ENCODE measurements around the gene JAK1. TPM values are rescaled to one million over a fixed set of nuclear protein-coding genes. Genes with fewer than 3 reads are reported as not detected.

The JAK1 gene
- total RNA-seq, 4 donors from 2014 or later: 59.7 to 92.7 (median 64.1) TPM

GRCh38 chr1:64955097-64956009 is 11.0 kb downstream of the JAK1 start:
- intact Hi-C loops (cut with DNase I): no loop called here
- H3K4me3 ChIP-seq: no peak overlapping the region
- WGBS, 2 donors: 65% methylated on average over 14 of the region's 14 CpGs

GRCh38 chr1:64953241-64953640 is 13.1 kb downstream of the JAK1 start:
- 72 to 75% methylated on average over 6 of the region's 6 CpGs for WGBS, 2 donors
- TF ChIP-seq CTCF (IDR thresholded peaks at IDR 0.05): no peak
- TF ChIP-seq POLR2A (IDR thresholded peaks at IDR 0.05): no peak
- intact Hi-C loops (cut with DNase I): no loop called here

More at GRCh38 chr1:64955097-64956009, 11.0 kb downstream of the JAK1 start:
- Histone ChIP-seq H3K4me1 (peaks cover 14 to 77% (median 19%) of the 10 kb centered on the region in 3 donors), H3K27ac (no peak overlapping the region), H3K36me3 (no peaks in the 10 kb centered on the region), H3K27me3 (no peaks in the 10 kb centered on the region), H3K9me3 (no peaks in the 10 kb centered on the region)
- DNase-seq: no peak
- TF ChIP-seq CTCF (IDR thresholded peaks at IDR 0.05) (no peak), POLR2A (IDR thresholded peaks at IDR 0.05) (no peak)

GRCh38 chr1:64950284-64950809 is 16.0 kb downstream of the JAK1 start:
- 81 to 84% methylated on average over 6 of the region's 6 CpGs for WGBS, 2 donors
- intact Hi-C loops (cut with DNase I): no loop called here
- no peak overlapping the region for H3K27ac ChIP-seq

More at GRCh38 chr1:64953241-64953640, 13.1 kb downstream of the JAK1 start:
- H3K4me3 ChIP-seq: no peak overlapping the region
- no peaks in the 10 kb centered on the region for H3K27me3 ChIP-seq
- peaks cover 12 to 87% (median 17%) of the 10 kb centered on the region in 3 donors for H3K4me1 ChIP-seq
- DNase-seq: no peak
- H3K27ac ChIP-seq: no peak overlapping the region
- no peaks in the 10 kb centered on the region for H3K9me3 ChIP-seq
- no peaks in the 10 kb centered on the region for H3K36me3 ChIP-seq

GRCh38 chr1:64948905-64949833 is 17.2 kb downstream of the JAK1 start:
- TF ChIP-seq POLR2A (IDR thresholded peaks at IDR 0.05) (no peak), CTCF (IDR thresholded peaks at IDR 0.05) (no peak)
- H3K27me3 ChIP-seq: no peaks in the 10 kb centered on the region
- no peak overlapping the region for H3K4me3 ChIP-seq
- intact Hi-C loops (cut with DNase I): no loop called here
- 41 to 51% methylated on average over 3 of the region's 3 CpGs for WGBS, 2 donors
- no peak overlapping the region for H3K27ac ChIP-seq
- no peaks in the 10 kb centered on the region for H3K9me3 ChIP-seq
- peaks cover 0 to 66% (median 0%) of the 10 kb centered on the region in 3 donors for H3K4me1 ChIP-seq
- no peak for DNase-seq
- no peaks in the 10 kb centered on the region for H3K36me3 ChIP-seq

More at GRCh38 chr1:64950284-64950809, 16.0 kb downstream of the JAK1 start:
- H3K27me3 ChIP-seq: no peaks in the 10 kb centered on the region
- H3K9me3 ChIP-seq: no peaks in the 10 kb centered on the region
- no peaks in the 10 kb centered on the region for H3K36me3 ChIP-seq
- TF ChIP-seq CTCF (IDR thresholded peaks at IDR 0.05) (no peak), POLR2A (IDR thresholded peaks at IDR 0.05) (no peak)
- H3K4me3 ChIP-seq: no peak overlapping the region
- DNase-seq: no peak
- H3K4me1 ChIP-seq: peaks cover 0 to 70% (median 0%) of the 10 kb centered on the region in 3 donors
